ENCODE measurements around the gene GUCD1. TPM values are rescaled to one million over a fixed set of nuclear protein-coding genes. Genes with fewer than 3 reads are reported as not detected.

Gene GUCD1
- polyA plus RNA-seq, 2 of the 4 experiments (the other 2 are of a cell fraction) = 37.1 to 43.5 TPM

DNA sequence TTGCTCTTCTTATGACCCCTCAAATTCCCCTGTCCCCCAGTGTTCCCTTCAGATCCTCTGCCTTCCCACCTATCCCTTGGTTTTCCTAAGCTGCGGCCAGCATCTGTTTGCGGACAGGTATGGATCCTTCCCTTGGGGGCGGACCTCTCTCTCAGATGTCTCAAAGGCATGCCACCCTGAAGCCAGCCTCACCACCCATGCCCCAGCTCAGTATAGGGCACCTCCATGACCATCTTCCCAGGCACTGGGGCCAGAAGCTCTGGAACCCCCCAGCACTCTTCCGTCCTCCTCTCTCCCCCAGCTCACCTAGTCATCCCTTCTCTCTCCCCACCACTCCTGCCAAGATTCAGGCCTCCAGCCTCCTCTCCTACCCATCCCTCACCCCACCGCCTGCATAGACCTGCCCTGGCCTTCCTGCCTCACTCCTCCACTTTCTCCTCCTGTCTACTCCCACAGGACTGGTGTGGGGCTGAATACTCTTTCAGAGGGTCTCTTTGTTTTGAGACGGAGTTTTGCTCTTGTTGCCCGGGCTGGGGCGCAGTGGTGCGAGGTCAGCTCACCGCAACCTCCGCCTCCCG lies 35.7 kb upstream of the GUCD1 start:
- Histone ChIP-seq H3K4me2 (no peak overlapping the region), H3K27ac (no peak overlapping the region), H3K9me3 (no peaks in the 10 kb centered on the region), H3K4me3 (no peak overlapping the region), H3K4me1 (peaks cover 15% of the 10 kb centered on the region)
- ChIA-PET POLR2A (no interaction called here), CTCF (no interaction called here)
- DNase-seq (ENCODE audit: low read depth in 1 of 2, low spot score in 1 of 2) = no peak
- no peak for ATAC-seq
- WGBS (ENCODE audit: missing lambda C conversion rate) = 90% methylated on average over 9 of the region's 12 CpGs
- FAIRE-seq = no peak
- TF ChIP-seq TFCP2L1 (CRISPR knock-in tag; IDR thresholded peaks at IDR 0.05) (no peak), ZC3H11A (IDR thresholded peaks at IDR 0.05) (no peak), EP300 (IDR thresholded peaks at IDR 0.05) (no peak), NR3C1 (IDR thresholded peaks at IDR 0.05) (no peak), ESRRA (IDR thresholded peaks at IDR 0.05; ENCODE audit: borderline replicate concordance, low read length) (no peak)

DNA sequence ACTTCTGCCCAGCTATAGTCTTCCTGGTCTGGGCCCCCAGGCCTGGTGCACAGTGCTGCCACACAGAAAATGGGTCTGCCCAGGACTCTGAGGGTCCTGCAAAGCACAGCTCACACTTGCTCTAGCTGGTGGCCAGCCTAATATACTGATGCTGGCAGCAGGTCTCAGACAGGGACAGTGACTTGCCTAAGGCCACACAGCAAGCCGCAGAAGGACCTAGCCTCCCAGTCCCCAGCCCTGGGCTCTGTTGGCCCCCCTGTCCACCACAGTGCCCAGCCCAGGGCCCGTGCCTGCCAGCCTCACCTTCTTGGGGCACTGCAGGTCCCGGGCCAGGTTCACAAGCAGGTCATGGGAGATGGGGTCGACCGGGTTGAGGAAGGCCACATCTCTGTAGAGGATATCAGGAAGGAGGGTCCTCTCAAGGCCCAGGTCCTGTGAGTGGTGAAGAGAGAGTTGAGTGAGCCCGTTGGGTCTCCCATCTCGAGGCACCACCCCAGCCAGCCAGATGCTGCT lies 34.6 kb upstream of the GUCD1 start:
- CTCF ChIA-PET = no interaction called here
- Histone ChIP-seq H3K27ac (no peak overlapping the region), H3K9me3 (no peaks in the 10 kb centered on the region), H3K4me2 (no peak overlapping the region), H3K4me3 (no peak overlapping the region), H3K4me1 (peaks cover 15% of the 10 kb centered on the region)
- DNase-seq (ENCODE audit: low read depth in 1 of 2, low spot score in 1 of 2) (no peak), ATAC-seq (no peak), FAIRE-seq (no peak)
- TF ChIP-seq CEBPB (IDR thresholded peaks at IDR 0.05) (no peak), BHLHE40 (IDR thresholded peaks at IDR 0.05; ENCODE audit: low read depth, low read length) (no peak), ESRRA (IDR thresholded peaks at IDR 0.05; ENCODE audit: borderline replicate concordance, low read length) (no peak)
- TF ChIP-seq, protein P1, sequence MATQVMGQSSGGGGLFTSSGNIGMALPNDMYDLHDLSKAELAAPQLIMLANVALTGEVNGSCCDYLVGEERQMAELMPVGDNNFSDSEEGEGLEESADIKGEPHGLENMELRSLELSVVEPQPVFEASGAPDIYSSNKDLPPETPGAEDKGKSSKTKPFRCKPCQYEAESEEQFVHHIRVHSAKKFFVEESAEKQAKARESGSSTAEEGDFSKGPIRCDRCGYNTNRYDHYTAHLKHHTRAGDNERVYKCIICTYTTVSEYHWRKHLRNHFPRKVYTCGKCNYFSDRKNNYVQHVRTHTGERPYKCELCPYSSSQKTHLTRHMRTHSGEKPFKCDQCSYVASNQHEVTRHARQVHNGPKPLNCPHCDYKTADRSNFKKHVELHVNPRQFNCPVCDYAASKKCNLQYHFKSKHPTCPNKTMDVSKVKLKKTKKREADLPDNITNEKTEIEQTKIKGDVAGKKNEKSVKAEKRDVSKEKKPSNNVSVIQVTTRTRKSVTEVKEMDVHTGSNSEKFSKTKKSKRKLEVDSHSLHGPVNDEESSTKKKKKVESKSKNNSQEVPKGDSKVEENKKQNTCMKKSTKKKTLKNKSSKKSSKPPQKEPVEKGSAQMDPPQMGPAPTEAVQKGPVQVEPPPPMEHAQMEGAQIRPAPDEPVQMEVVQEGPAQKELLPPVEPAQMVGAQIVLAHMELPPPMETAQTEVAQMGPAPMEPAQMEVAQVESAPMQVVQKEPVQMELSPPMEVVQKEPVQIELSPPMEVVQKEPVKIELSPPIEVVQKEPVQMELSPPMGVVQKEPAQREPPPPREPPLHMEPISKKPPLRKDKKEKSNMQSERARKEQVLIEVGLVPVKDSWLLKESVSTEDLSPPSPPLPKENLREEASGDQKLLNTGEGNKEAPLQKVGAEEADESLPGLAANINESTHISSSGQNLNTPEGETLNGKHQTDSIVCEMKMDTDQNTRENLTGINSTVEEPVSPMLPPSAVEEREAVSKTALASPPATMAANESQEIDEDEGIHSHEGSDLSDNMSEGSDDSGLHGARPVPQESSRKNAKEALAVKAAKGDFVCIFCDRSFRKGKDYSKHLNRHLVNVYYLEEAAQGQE (IDR thresholded peaks at IDR 0.05) = no peak
- 73% methylated on average over 6 of the region's 7 CpGs for WGBS (ENCODE audit: missing lambda C conversion rate)
- POLR2A ChIA-PET = no interaction called here

DNA sequence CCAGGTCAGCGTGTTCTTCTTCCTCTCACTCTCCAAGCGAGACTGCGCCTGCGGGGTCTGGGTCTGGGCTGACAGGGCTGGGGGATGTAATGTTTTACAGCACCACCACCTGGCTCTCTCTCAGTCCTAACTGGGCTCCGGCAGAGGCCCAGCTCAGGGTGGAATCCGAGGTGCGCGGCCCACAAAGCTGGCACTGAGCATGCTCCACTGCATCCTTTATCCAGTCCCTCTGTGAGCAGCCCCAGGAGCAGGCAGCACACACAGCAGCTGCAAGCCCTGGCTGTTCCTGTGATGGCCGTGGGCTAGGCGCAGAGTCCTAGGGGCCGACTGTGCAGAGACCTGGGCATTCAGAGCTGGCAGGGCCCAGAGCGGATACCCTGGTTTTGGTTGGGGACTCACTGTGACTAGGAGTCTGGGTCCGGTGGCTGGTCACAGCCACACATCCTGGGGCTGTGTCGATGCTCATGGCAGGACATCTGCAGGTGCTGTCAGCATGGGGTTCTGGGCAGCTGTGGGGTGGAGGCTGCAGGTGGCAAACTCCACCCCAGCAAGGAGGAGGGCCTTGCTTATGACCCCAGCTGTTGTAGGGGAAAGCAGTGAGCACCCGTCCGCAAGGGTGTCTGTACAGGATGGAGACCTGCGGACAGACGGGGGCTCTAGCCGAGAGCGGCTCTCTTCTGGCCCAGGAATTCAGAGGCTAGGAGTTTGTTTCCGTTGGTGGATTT lies 34.0 kb upstream of the GUCD1 start:
- no peak overlapping the region for H3K27ac ChIP-seq
- TF ChIP-seq SMC3 (IDR thresholded peaks at IDR 0.05) = no peak
- no peak for TF ChIP-seq BHLHE40 (IDR thresholded peaks at IDR 0.05; ENCODE audit: low read depth, low read length)
- no peak for TF ChIP-seq CBX2 (IDR thresholded peaks at IDR 0.05; ENCODE audit: borderline replicate concordance, low read depth)
- no peak for TF ChIP-seq JUNB (IDR thresholded peaks at IDR 0.05)
- TF ChIP-seq, protein P2, sequence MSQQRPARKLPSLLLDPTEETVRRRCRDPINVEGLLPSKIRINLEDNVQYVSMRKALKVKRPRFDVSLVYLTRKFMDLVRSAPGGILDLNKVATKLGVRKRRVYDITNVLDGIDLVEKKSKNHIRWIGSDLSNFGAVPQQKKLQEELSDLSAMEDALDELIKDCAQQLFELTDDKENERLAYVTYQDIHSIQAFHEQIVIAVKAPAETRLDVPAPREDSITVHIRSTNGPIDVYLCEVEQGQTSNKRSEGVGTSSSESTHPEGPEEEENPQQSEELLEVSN (IDR thresholded peaks at IDR 0.05; ENCODE audit: borderline replicate concordance, low read depth) = no peak
- no peak for TF ChIP-seq ZNF302 (CRISPR knock-in tag; IDR thresholded peaks at IDR 0.05)
- TF ChIP-seq HOXA7 (CRISPR knock-in tag; IDR thresholded peaks at IDR 0.05) = no peak
- TF ChIP-seq EHF (CRISPR knock-in tag; IDR thresholded peaks at IDR 0.05) = no peak
- TF ChIP-seq, protein P3, sequence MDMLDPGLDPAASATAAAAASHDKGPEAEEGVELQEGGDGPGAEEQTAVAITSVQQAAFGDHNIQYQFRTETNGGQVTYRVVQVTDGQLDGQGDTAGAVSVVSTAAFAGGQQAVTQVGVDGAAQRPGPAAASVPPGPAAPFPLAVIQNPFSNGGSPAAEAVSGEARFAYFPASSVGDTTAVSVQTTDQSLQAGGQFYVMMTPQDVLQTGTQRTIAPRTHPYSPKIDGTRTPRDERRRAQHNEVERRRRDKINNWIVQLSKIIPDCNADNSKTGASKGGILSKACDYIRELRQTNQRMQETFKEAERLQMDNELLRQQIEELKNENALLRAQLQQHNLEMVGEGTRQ (IDR thresholded peaks at IDR 0.05) = no peak
- no peak for TF ChIP-seq NFE2L2 (conservative IDR thresholded peaks at IDR 0.05; ENCODE audit: low read length)
- TF ChIP-seq, protein P4, sequence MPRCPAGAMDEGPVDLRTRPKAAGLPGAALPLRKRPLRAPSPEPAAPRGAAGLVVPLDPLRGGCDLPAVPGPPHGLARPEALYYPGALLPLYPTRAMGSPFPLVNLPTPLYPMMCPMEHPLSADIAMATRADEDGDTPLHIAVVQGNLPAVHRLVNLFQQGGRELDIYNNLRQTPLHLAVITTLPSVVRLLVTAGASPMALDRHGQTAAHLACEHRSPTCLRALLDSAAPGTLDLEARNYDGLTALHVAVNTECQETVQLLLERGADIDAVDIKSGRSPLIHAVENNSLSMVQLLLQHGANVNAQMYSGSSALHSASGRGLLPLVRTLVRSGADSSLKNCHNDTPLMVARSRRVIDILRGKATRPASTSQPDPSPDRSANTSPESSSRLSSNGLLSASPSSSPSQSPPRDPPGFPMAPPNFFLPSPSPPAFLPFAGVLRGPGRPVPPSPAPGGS (IDR thresholded peaks at IDR 0.05) = no peak
- TF ChIP-seq FOSL2 (IDR thresholded peaks at IDR 0.05) = no peak
- TF ChIP-seq FOSL2 (CRISPR knock-in tag; IDR thresholded peaks at IDR 0.05) = no peak
- TF ChIP-seq, protein P5, sequence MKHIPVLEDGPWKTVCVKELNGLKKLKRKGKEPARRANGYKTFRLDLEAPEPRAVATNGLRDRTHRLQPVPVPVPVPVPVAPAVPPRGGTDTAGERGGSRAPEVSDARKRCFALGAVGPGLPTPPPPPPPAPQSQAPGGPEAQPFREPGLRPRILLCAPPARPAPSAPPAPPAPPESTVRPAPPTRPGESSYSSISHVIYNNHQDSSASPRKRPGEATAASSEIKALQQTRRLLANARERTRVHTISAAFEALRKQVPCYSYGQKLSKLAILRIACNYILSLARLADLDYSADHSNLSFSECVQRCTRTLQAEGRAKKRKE (CRISPR knock-in tag; IDR thresholded peaks at IDR 0.05; ENCODE audit: low read depth) = no peak
- no peak for ATAC-seq
- no peak for FAIRE-seq
- H3K9me3 ChIP-seq = no peaks in the 10 kb centered on the region
- no peak overlapping the region for H3K4me3 ChIP-seq
- no peak for DNase-seq (ENCODE audit: low read depth in 1 of 2, low spot score in 1 of 2)
- POLR2A ChIA-PET = no interaction called here
- 93% methylated on average over 11 of the region's 21 CpGs for WGBS (ENCODE audit: missing lambda C conversion rate)
- H3K4me2 ChIP-seq = no peak overlapping the region
- peaks cover 12% of the 10 kb centered on the region for H3K4me1 ChIP-seq
- CTCF ChIA-PET = interaction anchor here (1.8 kb wide), 1 partner anchor 12 kb away, joined by 6 read pairs; no protein-coding TSS in a partner anchor
